HG02623 (cell line): ENCODE data around the gene NRG3.
"Not testable (repeated sequence)": the region's sequence is repeated elsewhere in the genome, so short reads cannot be mapped to it uniquely, and the experiment has no call there.

Source experiments
- ATAC-seq: cut with Tn5 transposase; IDR thresholded peaks from one replicate; pipeline ENCODE4 v1.9.1; 2021; ENCODE audit warnings: moderate library complexity; ENCODE audit not compliant: unreplicated experiment

NRG3 gene

DNA sequence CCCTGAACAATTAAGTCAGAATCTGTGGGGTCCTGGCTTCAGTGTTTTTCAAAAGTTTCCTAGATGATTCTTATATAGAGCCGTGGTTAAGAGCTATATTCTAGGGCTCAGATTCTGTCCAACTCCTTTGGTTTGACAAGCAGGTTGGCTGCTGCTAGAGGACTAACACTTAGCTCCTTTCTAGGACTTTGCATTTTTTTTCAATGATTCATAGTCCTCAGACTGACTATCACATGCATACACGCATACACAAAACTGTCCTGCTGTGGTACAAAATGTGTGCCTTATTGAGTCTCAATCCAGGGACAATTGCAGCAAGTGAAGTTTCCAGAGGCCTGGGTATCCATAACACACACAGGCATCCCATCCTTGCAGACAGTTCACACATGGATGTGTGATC lies 392.0 kb downstream of the NRG3 start:
- no peak for ATAC-seq

- no peak for ATAC-seq
Measured at GRCh38 chr10:82267465-82267864, 392.5 kb downstream of the NRG3 start.

DNA sequence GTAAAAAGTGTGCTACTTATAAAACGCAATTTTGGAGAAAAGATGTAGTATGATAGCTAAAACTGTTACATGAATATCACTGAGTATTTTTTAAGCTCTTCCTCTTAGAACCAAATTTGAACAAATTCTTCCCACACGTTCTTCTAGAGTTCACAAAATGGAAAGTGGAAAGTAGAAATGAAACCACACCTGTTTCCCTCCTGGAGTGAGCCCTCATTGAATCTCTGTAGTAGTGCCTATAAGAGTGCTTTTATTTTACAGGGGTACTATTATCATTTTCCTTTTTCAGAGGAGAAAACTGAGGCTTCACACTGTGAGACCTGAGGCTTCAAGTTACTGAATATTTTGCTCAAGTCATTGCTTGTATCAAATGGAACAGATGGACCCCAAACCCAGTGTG lies 393.0 kb downstream of the NRG3 start:
- ATAC-seq: no peak

DNA sequence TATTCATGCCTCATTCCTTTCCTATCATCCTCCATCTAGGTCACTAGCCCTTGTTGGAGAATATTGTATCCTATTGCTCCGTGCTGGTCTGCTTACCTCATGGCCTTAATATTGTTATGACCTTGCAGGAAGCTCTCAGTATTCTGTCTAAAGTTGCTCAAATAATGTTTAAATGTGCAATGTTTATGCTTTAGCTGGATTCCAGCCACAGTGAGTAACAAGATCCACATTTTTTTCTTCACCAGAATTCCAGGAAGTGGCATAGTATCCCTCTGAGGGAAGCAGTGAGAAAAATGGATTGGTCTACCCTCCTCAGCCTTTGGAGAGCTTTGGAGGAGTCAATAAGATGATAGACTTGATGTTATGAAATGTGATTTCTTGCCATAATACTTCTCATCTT lies 402.6 kb downstream of the NRG3 start:
- no peak for ATAC-seq

GRCh38 chr10:82278401-82279182 lies 403.6 kb downstream of the NRG3 start:
- peak; percentile 47 for ATAC-seq

GRCh38 chr10:82282782-82283456 lies 407.9 kb downstream of the NRG3 start:
- no peak for ATAC-seq

- ATAC-seq: no peak
Measured at GRCh38 chr10:82284180-82284579, 409.2 kb downstream of the NRG3 start.

GRCh38 chr10:82288461-82288881 lies 413.5 kb downstream of the NRG3 start:
- ATAC-seq: no peak

DNA sequence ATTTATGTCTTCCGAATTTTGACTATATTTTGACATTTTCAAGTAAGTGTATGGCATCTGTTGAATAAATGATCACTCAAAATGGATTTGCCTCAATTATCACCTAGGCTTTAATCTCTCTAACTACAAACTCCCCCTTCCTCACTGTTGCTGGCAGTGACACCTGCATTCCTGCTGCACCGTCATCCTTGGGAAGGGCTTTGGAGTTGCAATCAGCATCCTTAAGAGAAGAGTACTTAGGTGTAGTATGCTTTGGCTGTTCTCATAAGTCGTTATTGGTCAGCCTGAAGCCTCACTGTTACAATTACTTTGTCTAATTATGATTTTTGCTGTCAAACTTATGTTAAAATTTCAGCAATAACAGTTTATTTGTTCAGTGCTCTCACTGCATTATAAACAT lies 415.0 kb downstream of the NRG3 start:
- no peak for ATAC-seq

DNA sequence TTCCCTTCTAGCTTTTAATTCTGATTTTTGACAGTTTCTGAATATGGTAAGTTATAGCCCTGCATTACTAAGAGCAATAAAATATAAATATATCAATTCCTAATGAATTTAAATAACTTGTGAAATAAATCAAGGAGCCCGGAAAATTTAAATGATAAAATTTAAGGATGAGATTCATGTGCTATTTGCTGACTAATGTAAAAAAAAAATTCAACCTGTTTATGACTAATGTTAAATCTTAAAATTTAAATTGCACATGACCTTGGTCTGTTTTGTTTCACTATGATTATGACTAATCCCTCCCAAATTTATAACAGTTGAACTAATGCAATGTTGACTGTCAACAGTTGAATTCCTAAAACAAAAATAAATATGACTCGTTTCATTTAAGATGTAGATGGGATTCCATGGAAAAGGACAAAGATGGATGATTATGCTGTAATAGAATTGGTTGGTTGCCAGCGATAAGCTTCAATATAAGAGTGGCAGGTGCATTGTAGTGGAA lies 419.9 kb downstream of the NRG3 start:
- ATAC-seq: no peak

DNA sequence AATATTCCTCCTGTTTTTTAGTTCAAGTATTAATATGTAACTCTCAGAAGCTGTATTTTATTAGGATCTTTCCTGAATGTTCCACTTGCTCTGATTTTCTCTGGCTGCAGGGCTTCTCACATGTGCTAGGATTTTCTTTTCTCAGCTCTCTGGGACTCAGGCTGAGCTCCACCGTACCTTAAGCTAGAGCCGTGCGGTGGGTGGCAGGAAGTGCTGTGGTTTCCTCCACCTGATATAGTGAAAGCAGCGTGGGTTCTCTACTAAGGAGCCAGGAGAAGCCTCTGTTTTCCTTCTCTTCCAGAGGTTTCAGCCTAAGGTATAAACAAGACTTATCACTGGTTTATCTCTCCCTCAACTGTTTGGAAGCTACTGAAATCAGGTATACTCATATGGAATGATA lies 433.6 kb downstream of the NRG3 start:
- ATAC-seq: no peak

GRCh38 chr10:82310839-82311238 lies 435.8 kb downstream of the NRG3 start:
- no peak for ATAC-seq

GRCh38 chr10:82313401-82313800 lies 438.4 kb downstream of the NRG3 start:
- ATAC-seq: no peak

DNA sequence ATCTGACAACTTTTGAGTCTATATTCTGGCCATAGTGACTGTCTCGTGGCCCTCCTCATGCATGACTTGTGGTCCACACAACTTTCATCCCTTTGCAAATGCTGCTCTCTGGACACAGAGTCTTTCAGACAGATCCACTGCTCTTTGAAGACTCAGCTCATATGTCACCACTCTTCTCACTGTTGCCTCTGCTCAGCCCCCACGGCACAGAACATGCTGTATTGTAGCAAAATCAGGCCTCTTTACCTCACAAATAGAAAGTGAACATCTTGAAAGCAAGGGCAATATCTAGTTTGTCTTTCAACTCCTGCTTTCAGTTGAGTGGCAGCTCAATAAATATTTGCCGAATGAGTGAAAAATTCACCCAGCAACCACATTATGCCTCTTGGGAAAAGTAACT lies 443.5 kb downstream of the NRG3 start:
- no peak for ATAC-seq

GRCh38 chr10:82319074-82319473 lies 444.1 kb downstream of the NRG3 start:
- no peak for ATAC-seq

GRCh38 chr10:82319562-82319961 lies 444.6 kb downstream of the NRG3 start:
- no peak for ATAC-seq

DNA sequence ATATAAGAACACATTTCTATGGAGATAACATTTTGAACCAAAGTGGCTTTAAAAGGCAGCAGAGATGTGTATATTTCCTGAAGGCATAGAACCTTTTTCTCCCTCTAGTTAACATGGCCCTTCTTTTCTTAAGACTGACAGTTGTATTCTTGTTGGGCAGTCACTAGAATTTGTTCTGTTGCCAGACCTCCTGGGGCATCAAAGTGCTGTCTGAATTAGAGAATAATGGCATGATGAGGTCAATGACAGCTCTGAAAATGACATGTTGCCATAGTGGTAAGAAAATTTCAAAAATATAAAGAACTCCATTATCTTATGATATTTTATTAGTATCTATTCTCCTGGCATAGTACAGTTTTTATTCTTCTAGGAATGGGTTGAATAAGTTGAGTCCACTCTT lies 446.7 kb downstream of the NRG3 start:
- ATAC-seq: no peak

GRCh38 chr10:82331716-82332115 lies 456.7 kb downstream of the NRG3 start:
- no peak for ATAC-seq

- no peak for ATAC-seq
Measured at GRCh38 chr10:82335831-82336230, 460.8 kb downstream of the NRG3 start.

- ATAC-seq: no peak
Measured at GRCh38 chr10:82340166-82340565, 465.2 kb downstream of the NRG3 start.

DNA sequence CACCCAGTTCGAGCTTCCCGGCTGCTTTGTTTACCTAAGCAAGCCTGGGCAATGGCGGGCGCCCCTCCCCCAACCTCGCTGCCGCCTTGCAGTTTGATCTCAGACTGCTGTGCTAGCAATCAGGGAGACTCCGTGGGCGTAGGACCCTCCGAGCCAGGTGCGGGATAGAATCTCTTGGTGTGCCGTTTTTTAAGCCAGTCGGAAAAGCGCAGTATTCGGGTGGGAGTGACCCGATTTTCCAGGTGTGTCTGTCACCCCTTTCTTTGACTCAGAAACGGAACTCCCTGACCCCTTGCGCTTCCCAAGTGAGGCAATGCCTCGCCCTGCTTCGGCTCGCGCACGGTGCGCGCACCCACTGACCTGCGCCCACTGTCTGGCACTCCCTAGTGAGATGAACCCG lies 474.6 kb downstream of the NRG3 start:
- not testable (repeated sequence) for ATAC-seq

DNA sequence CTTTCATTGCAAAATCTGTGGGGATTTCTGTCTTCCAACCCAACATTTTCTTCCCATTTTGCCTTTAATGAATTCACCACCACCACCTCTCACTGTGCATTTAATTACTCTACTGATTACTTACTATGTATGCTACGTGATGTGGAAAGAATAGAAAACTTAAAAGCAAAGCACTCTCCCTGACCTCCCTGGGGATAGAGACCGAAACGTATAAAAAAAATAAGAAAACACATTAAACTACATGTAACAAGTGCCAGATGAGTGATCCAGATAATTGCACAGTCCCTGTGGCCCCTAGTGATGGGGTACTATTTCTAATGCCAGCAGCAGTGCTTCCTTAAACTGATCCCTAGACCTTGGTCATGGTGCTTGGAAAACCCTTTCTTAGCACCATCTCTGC lies 478.4 kb downstream of the NRG3 start:
- no peak for ATAC-seq
